Sigmoid colon (tissue), 7 donors: ENCODE data around the gene IL19. TPM values are rescaled to one million over a fixed set of nuclear protein-coding genes. Genes with fewer than 3 reads are reported as not detected.
A peak's percentile ranks its signal among the peaks of the same experiment; 100 is the strongest.

Experiments used
- DNase-seq: peaks from one replicate; pipeline ENCODE4 v3.0.0-alpha.2; 2019
- H3K27ac ChIP-seq, 4 donors: fragments of 200-600 bp; sonication (generic); one replicate each; pipeline ENCODE4 v1.5.1; 2016 to 2019; ENCODE audit warnings: mild to moderate bottlenecking in 1 of 4
- H3K27me3 ChIP-seq, 3 donors: fragments of 200-600 bp; sonication (generic); one replicate each; pipeline ENCODE4 v1.5.1; 2019; ENCODE audit warnings: mild to moderate bottlenecking in 1 of 3
- H3K36me3 ChIP-seq, 4 donors: fragments of 200-600 bp; sonication (generic); one replicate each; pipeline ENCODE4 v1.5.1; 2016 to 2019
- H3K4me1 ChIP-seq, 4 donors: fragments of 200-600 bp; sonication (generic); one replicate each; pipeline ENCODE4 v1.5.1; 2017 to 2019
- H3K4me3 ChIP-seq, 4 donors: fragments of 200-600 bp; sonication (generic); one replicate each; pipeline ENCODE4 v1.5.1; 2017 to 2019; ENCODE audit warnings: mild to moderate bottlenecking in 2 of 4, moderate library complexity in 1 of 4
- H3K9me3 ChIP-seq, 4 donors: fragments of 200-600 bp in 3 of 4; sonication (generic) in 3 of 4; one replicate each; pipeline versions ENCODE4 v1.5.1 to v1.6.1; 2013 to 2019
- EP300 ChIP-seq, 4 donors: sonication (generic); formaldehyde crosslinking; IDR thresholded peaks; one replicate each; pipeline ENCODE4 v1.6.1; 2017; ENCODE audit warnings: antibody characterized with exemption in 4 of 4
- POLR2A ChIP-seq, 2 donors: fragments of 450-650 bp; IDR thresholded peaks; one replicate each; pipeline ENCODE4 v1.6.1; 2016; ENCODE audit warnings: antibody characterized with exemption in 2 of 2, mild to moderate bottlenecking in 2 of 2, moderate library complexity in 2 of 2
- POLR2AphosphoS5 ChIP-seq, 4 donors: sonication (generic); formaldehyde crosslinking; IDR thresholded peaks; one replicate each; pipeline ENCODE4 v1.6.1; 2017; ENCODE audit warnings: antibody characterized with exemption in 4 of 4
- WGBS, 2 donors: extraction: QIAGEN DNeasy Blood & Tissue Kit; methylation state at CpG; one replicate each; pipeline ENCODE4 v1.1.7; 2013; 5-methylcytosine and 5-hydroxymethylcytosine counted together
- intact Hi-C: fragments of 100-400 bp; cut with DNase I; formaldehyde crosslinking; loops from one replicate; pipeline ENCODE4 v1.15.1; 2023
- polyA plus RNA-seq, 3 donors: library from polyadenylated mRNA; stranded (reverse); fragments of 200-250 nt; gene quantifications; one replicate each; pipeline ENCODE4 v1.2.3, GENCODE V29; 2013
- total RNA-seq, 4 donors: library from RNA; depleted of rRNA; stranded (reverse); fragments of >200 nt; gene quantifications; one replicate each; pipeline ENCODE4 v1.1.0, GENCODE V29; 2016
- TF ChIP-seq, protein P1 (sequence below), 4 experiments: fragments of 450-650 bp in 3 of 4; fragments of 200-600 bp in 1 of 4; IDR thresholded peaks; one replicate each; pipeline ENCODE4 v1.5.1; 2016 to 2019; ENCODE audit warnings: antibody characterized with exemption in 4 of 4, mild to moderate bottlenecking in 3 of 4, moderate library complexity in 2 of 4
- donor health status: healthy with polysubstance abuse.
- donor health status: Bipolar disorder and iron deficiency.
- donor health status: healthy.

Gene IL19
- total and polyA plus RNA-seq, 7 donors, result 0.10 TPM; not detected in 6

DNA sequence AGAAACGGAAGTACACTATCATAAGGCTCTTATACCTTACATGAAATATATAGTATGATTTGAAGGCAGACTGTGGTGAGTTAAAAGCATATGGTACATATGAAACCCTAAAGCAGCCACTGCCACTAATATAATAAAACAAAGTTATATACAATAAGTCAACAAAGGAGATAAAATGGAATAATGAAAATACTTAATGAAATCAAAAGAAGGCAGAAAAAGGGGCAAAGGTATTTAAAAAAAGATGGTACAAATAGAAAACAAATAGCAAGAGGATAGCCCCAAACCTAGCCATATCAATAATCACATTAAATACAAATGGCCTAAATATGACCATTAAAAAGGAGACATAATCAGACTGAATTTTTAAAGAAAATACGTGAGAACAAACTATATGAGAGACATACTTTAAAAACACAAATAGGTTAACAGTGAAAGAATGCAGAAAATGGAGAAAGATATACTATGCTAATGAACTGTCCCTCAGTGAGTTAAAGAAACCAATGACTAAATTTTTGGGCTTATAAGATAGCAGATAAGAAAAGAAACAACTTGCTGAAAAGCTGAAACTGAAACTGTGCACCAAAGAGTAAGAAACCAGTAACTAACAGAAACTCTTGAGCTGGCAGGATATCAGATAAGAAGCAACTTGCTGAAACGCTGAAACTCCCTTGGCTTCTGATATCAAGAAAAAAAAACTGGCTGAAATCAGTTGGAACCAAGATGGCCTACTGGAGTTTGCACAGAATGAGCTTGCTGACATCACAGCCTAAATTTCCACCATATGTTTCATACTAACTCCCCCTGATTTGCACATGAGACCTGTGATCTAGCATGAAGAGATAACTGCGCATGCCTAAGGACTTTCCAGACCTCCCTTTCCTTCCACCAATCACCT lies 46.1 kb downstream of the IL19 start:
- no peak for DNase-seq
- Histone ChIP-seq H3K36me3 (no peaks in the 10 kb centered on the region), H3K4me3 (no peak overlapping the region), H3K27ac (no peak overlapping the region), H3K27me3 (no peaks in the 10 kb centered on the region), H3K9me3 (peaks cover 0 to 2% (median 0%) of the 10 kb centered on the region in 4 donors), H3K4me1 (no peaks in the 10 kb centered on the region)
- TF ChIP-seq, protein P1, sequence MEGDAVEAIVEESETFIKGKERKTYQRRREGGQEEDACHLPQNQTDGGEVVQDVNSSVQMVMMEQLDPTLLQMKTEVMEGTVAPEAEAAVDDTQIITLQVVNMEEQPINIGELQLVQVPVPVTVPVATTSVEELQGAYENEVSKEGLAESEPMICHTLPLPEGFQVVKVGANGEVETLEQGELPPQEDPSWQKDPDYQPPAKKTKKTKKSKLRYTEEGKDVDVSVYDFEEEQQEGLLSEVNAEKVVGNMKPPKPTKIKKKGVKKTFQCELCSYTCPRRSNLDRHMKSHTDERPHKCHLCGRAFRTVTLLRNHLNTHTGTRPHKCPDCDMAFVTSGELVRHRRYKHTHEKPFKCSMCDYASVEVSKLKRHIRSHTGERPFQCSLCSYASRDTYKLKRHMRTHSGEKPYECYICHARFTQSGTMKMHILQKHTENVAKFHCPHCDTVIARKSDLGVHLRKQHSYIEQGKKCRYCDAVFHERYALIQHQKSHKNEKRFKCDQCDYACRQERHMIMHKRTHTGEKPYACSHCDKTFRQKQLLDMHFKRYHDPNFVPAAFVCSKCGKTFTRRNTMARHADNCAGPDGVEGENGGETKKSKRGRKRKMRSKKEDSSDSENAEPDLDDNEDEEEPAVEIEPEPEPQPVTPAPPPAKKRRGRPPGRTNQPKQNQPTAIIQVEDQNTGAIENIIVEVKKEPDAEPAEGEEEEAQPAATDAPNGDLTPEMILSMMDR (IDR thresholded peaks at IDR 0.05), result no peak
- TF ChIP-seq EP300 (IDR thresholded peaks at IDR 0.05) (no peak), POLR2AphosphoS5 (IDR thresholded peaks at IDR 0.05) (no peak), POLR2A (IDR thresholded peaks at IDR 0.05) (no peak)
- intact Hi-C loops, result no loop called here
- WGBS, 2 donors, result 71 to 78% methylated on average over 4 of the region's 4 CpGs

DNA sequence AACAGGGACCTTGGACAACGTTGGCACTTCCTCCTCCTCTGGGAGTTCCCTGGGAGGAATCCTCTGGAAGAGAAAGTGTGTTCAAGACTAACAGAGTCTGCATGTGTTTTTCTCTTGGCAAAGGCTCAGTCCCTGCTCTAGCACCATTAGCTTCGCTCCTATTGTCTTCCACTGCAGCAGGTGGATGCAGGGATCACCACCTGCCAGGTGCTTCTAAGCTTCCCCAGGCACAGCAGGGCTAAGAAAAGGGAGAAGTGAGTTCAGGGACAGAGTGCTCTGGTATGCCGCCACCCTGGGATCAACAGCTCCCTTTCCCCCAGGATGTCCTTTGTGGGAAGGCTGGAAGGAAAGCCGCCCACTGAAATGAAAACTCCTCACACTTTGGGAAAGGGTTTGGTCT lies 50.9 kb downstream of the IL19 start:
- WGBS, 2 donors, result 67 to 75% methylated on average over 4 of the region's 4 CpGs

DNA sequence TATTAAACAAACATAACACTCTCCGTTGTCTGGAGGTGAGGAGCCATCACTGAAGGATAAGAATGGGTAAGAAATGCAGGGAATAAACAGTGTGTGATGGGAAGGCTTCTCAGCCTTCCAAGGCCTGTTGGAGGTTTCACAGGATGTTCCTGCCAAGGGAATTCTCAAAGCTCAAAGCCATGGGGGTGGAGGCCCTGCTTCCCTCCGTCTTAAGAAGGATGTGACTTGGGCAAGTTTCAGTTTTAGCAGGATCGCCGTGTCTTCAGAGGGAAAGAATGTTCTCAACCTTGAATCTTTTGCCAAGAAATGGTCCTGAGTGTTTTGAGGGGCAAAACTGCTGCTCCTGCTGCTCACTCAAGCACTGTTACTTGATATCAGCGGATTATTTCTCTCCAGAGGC lies 53.2 kb downstream of the IL19 start:
- Histone ChIP-seq H3K4me3 (no peak overlapping the region), H3K4me1 (peaks cover 0 to 7% (median 3%) of the 10 kb centered on the region in 4 donors), H3K9me3 (no peaks in the 10 kb centered on the region), H3K27me3 (no peaks in the 10 kb centered on the region), H3K36me3 (no peaks in the 10 kb centered on the region), H3K27ac (peak overlapping the region in 2 of 4 donors; percentile 38 to 50)
- TF ChIP-seq EP300 (IDR thresholded peaks at IDR 0.05) (no peak), POLR2AphosphoS5 (IDR thresholded peaks at IDR 0.05) (peak in 1 of 4 donors; percentile 19)
- intact Hi-C loops, result no loop called here
- 80 to 88% methylated on average over 5 of the region's 5 CpGs for WGBS, 2 donors
- no peak for DNase-seq

More for the DNA sequence above, 50.9 kb downstream of the IL19 start:
- no peak for DNase-seq
- H3K36me3 ChIP-seq, result no peaks in the 10 kb centered on the region
- H3K9me3 ChIP-seq, result no peaks in the 10 kb centered on the region
- no peak overlapping the region for H3K27ac ChIP-seq
- intact Hi-C loops, result no loop called here
- H3K27me3 ChIP-seq, result no peaks in the 10 kb centered on the region
- no peak overlapping the region for H3K4me3 ChIP-seq
- H3K4me1 ChIP-seq, result peaks cover 0 to 7% (median 3%) of the 10 kb centered on the region in 4 donors
- TF ChIP-seq, protein P1 (IDR thresholded peaks at IDR 0.05), result no peak
- no peak for TF ChIP-seq POLR2A (IDR thresholded peaks at IDR 0.05)
- TF ChIP-seq EP300 (IDR thresholded peaks at IDR 0.05), result no peak
- TF ChIP-seq POLR2AphosphoS5 (IDR thresholded peaks at IDR 0.05), result no peak

DNA sequence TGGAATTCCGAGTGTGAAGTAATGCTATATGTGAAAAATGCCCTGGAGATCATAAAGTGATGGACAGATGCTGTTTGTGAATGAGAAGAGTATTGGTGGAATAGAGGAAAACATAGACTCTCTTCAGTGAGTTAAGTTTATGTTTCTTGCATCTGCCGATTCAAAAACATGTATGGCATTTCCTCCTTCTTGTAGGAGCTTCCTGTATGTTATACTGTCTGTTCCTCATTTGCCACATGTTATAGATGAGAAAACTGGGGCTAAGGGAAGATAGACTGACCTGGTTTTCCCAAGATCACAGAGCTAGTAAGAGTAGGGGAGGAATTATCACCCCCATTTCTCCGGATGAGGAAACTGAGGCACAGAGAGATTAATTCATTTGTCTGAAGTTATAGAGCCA lies 53.8 kb downstream of the IL19 start:
- H3K36me3 ChIP-seq, result no peaks in the 10 kb centered on the region
- intact Hi-C loops, result no loop called here
- H3K9me3 ChIP-seq, result no peaks in the 10 kb centered on the region
- WGBS, 2 donors, result 60 to 82% methylated on average over 3 of the region's 3 CpGs
- H3K4me3 ChIP-seq, result no peak overlapping the region
- DNase-seq, result no peak
- H3K4me1 ChIP-seq, result peaks cover 0 to 7% (median 3%) of the 10 kb centered on the region in 4 donors
- TF ChIP-seq POLR2AphosphoS5 (IDR thresholded peaks at IDR 0.05) (no peak), EP300 (IDR thresholded peaks at IDR 0.05) (no peak), POLR2A (IDR thresholded peaks at IDR 0.05) (no peak)
- TF ChIP-seq, protein P1 (IDR thresholded peaks at IDR 0.05), result no peak
- H3K27ac ChIP-seq, result peak overlapping the region in 1 of 4 donors; percentile 50
- no peaks in the 10 kb centered on the region for H3K27me3 ChIP-seq

DNA sequence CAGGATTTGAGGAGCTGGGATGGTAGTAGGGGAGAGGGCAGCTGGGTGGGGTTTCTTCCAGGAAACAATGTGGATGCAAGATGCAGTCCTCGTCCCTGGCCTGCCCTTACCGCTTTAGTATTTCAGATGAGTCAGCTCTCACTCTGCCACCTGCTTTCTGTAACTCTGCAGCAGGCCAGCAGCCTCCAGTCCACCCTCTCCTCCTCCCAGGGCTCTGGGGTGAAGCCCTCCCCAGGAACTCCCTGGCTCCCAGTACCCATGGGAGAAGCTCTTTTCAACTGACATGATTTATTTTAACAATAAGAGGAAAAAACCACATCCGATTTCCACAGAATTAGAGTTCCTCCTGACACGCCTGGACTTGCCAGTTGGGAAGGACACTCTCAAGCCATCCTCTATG lies 55.8 kb downstream of the IL19 start:
- intact Hi-C loops, result no loop called here
- Histone ChIP-seq H3K27ac (no peak overlapping the region), H3K9me3 (no peaks in the 10 kb centered on the region), H3K4me1 (peaks cover 0 to 7% (median 3%) of the 10 kb centered on the region in 4 donors), H3K27me3 (no peaks in the 10 kb centered on the region), H3K36me3 (no peaks in the 10 kb centered on the region), H3K4me3 (no peak overlapping the region)
- TF ChIP-seq, protein P1 (IDR thresholded peaks at IDR 0.05), result no peak
- WGBS, 2 donors, result 60 to 61% methylated on average over 4 of the region's 4 CpGs
- no peak for DNase-seq
